GM19025 (cell line): ENCODE data around the gene ARMC8.
A peak's percentile ranks its signal among the peaks of the same experiment; 100 is the strongest.

Source experiments
- ATAC-seq: cut with Tn5 transposase; IDR thresholded peaks from one replicate; pipeline ENCODE4 v1.9.1; 2021; ENCODE audit warnings: mild to moderate bottlenecking, low read depth, moderate library complexity; ENCODE audit not compliant: unreplicated experiment

The ARMC8 gene

DNA sequence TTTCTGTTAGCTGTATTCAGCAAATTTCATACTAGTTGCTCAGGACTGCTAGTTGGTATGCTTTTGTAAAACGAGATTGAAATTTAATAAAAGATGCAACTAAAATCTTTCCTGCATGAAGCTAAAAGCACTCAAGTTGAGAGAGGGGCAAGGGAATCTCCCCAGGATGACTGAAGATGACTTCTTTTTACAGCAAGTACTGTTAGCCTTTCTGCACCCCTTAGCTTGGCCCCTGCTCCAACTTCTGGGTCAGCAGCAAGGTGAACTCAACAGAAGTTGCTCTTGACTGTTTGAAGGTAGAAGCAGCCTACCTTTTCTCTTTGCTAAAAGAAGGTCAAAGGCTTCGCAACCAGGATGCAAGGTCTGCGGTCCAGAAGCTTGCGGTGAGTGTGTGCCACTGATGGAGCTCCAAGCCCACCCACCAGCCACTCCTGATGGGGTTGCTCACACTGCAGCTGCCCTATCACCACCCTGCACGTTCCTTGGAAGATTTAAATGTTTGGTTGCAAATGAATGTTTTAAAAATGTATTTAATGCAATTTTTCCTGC, 110.0 kb downstream of the ARMC8 start:
- ATAC-seq, result no peak

GRCh38 chr3:138297876-138298275, 110.8 kb downstream of the ARMC8 start:
- ATAC-seq, result no peak

DNA sequence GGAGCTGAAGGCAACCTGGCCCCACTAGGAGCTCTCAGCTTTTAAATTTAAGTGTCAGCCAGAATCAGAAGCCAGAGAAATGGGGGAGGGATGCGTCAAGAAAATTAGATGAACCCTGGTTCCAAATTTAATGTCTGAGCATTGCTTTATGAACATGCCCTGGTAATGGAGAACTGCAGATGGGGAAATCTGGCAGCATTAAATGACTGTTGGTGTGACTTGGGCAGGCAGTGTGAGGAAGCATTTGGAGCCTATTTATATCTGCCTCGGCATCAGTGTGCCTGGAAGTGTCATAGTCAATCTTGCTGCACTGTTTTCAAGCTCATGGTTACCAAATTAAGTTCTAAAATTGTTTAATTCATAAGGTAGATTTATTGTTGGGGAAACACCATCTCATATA, 113.5 kb downstream of the ARMC8 start:
- no peak for ATAC-seq

- no peak for ATAC-seq
Measured at GRCh38 chr3:138303474-138303873, 116.4 kb downstream of the ARMC8 start.

- ATAC-seq, result no peak
Measured at GRCh38 chr3:138307899-138308298, 120.8 kb downstream of the ARMC8 start.

- ATAC-seq, result no peak
Measured at GRCh38 chr3:138308783-138309182, 121.7 kb downstream of the ARMC8 start.

- ATAC-seq, result no peak
Measured at GRCh38 chr3:138310494-138310893, 123.4 kb downstream of the ARMC8 start.

GRCh38 chr3:138314751-138315150, 127.7 kb downstream of the ARMC8 start:
- ATAC-seq, result no peak

GRCh38 chr3:138317687-138318086, 130.6 kb downstream of the ARMC8 start:
- ATAC-seq, result no peak

GRCh38 chr3:138323971-138324370, 136.9 kb downstream of the ARMC8 start:
- ATAC-seq, result no peak

GRCh38 chr3:138325990-138326389, 138.9 kb downstream of the ARMC8 start:
- ATAC-seq, result no peak

DNA sequence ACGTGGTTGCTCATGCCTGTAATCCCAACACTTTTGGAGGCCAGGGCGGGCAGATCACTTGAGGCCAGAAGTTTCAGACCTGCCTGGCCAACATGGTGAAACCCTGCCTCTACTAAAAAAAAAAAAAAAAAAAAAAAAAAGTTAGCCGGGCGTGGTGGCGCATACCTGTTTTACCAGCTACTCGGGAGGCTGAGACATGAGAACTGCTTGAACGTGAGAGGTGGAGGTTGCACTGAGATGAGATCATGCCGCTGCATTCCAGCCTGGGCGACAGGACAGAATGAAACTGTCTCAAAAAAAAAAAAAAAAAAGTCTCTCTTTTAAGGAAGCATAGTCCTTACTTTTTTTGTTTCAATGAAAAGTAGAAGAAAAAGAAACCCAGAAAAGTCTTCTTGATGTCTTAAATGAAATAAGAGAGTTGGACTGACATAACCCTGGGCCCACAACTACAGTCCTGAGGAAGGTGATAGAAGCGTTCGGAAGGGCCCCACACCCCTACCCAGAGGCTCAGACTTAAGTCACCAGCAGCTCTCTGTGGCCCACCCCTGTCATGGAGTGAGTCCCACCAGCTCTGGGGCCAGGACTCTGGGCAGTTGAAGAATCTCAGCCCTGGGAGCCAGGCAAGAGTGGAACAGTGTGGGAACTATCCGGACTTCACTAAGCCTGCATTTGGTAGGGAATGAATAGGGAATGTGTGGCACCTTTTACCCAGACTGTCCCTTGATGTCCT, 139.9 kb downstream of the ARMC8 start:
- ATAC-seq, result no peak

DNA sequence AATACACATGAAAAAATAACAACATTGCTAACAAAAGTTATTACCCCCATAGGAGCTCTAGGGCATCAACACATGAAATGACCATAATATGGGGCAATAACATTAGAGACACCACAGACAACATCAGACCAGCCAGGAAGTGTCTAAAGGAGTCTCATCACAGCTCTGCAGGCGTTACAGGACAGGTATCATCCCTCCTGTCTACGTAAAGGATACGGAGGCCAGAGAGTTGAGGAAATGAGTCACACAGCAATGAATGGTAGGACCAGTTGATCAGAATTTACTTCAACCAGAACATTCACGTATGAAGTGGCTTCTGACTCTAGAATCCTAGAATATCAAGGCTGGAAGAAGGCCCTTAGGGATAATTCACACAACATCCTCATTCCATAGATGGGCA, 140.7 kb downstream of the ARMC8 start:
- no peak for ATAC-seq

- no peak for ATAC-seq
Measured at GRCh38 chr3:138328341-138328740, 141.2 kb downstream of the ARMC8 start.

DNA sequence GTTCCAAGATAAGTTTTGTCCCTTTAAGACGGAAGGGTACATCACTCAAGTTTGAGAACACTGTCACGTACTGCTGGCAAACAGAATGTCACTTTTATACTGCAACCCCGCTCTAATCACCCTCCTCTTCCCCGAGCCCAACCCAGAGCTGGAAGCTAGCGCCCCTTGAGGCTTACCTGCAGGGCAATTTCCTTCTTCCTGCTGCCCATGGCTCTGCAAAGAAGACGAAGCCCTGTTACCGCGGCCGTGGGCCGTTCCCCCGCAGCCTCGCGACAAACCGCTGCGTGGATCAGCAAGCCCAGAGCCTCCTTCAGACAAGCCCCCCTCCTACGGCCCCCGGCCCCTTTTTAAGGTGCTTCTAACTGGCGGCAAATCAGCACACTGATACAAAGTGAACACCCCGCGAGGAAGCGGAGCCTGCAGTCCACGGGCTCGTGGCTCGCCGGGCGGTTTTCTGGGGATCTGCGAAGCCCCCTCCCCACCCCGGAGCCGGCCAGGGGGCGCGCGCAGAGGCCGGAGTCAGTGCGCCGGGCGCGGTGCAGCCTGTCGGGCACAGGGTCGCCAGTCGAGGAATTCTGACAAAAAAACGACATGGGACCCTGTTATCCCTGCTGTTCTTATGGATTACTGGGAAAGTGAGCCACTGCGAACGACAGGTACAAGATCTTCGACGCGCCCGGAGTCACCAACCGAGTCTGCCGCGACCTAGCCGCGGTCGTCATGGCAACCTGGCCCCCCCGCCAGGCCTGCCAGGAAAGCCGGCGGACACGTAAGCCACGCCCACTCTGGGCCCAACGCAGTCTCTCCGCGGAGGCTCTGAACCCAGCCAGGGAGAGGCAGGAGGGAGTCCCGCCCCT, 142.3 kb downstream of the ARMC8 start, which contains the start of gene NME9:
TSS of gene NME9 (minus strand) at position 725 of the 857 bp plus-strand sequence. CDS start at position 209, 516 bp downstream.
- ATAC-seq, result peak; percentile 68

DNA sequence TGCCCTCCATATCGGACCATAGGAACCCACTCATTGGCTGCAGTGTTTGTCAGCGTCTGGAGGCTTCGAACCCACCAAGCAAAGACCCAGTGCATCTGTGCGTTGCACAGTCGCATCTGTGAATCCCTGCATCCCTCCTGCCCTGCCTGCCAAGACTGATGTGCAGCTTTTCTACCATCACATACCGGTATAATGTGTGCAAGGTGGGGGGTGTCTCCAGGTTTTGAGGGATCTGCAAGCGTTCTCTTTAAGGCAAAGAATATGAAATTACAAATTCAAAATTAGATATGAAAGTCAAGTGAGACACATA, 142.8 kb downstream of the ARMC8 start:
- no peak for ATAC-seq

DNA sequence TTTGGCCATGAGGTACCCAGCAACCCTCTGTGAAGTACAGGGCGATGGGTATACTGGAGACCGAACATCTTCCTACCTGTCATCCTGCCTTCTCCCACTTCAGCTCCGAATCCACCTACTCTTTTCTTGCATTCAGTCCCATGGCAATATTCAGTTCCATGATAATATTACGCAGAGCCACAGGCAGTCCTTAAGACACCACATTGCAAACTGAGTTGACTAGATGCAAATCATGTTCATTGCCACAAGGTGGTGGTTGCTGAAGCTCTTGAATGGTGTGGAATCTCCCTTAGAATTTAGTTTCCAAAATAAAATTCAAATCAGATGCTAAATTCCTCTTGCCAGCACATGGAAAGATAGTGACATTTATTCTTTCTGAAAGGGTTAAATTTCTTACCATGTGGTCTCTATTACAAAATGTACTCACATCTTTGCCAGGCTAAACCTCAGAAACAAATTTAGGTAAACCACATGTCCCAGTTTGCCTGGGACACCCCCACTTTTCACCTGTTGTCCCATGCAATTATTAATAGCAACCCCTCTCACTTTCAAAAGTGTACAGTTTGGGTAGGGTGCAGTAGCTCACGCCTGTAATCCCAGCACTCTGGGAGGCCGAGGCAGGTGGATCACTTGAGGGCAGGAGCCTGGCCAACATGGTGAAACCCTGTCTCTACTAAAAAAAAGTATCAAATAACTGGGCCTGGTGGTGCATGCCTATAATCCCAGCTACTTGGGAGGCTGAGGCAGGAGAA, 144.2 kb downstream of the ARMC8 start:
- no peak for ATAC-seq

- ATAC-seq, result no peak
Measured at GRCh38 chr3:138332472-138333073, 145.5 kb downstream of the ARMC8 start.

- ATAC-seq, result no peak
Measured at GRCh38 chr3:138334608-138335007, 147.5 kb downstream of the ARMC8 start.

DNA sequence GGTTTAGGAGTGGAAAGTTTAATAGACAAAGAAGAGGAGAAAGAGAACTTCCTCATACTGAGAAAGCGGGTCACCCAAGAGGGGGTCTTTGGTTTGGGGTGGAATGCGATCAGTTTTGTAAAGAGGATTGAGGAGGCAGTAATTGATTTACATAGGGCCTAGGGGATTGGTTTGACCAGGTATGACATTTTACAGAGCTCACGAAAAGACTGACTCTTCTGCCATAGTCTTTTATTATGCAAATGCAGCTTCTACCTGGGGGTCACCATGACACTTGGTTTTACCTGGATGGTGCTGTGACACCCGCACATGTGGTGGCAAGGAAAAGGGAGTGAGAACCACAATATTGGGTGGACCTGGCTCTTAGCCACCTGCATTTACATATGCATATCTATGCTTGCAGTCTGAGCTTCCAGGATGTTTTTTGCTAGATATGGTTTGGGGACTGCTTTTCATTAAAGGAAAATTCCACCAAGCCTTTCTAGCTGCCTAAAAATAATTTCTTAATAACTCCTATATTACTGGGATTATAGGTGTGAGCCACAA, 149.4 kb downstream of the ARMC8 start:
- ATAC-seq, result no peak
